Stimulated activated CD8-positive, alpha-beta memory T cell treated with anti-CD3 and anti-CD28 coated beads, Interleukin-15, amount 100 ng/mL, for 24 hours (primary cell): ENCODE data around the gene CTU2.
A peak's percentile ranks its signal among the peaks of the same experiment; 100 is the strongest.

Experiments
- DNase-seq: peaks from one replicate; pipeline ENCODE4 v3.0.0-alpha.2; 2020; ENCODE audit warnings: low read depth

The CTU2 gene

GRCh38 chr16:88743693-88744576 is 37.6 kb downstream of the CTU2 start:
- peak; percentile 62 for DNase-seq

GRCh38 chr16:88744577-88745521 is 38.5 kb downstream of the CTU2 start:
- DNase-seq: no peak

- no peak for DNase-seq
These were observed 40.2 kb downstream of the CTU2 start for GRCh38 chr16:88746506-88746905.

GRCh38 chr16:88747588-88748301 is 41.4 kb downstream of the CTU2 start:
- DNase-seq: no peak

GRCh38 chr16:88748364-88748763 is 42.1 kb downstream of the CTU2 start:
- DNase-seq: no peak

- no peak for DNase-seq
These were observed 43.1 kb downstream of the CTU2 start for GRCh38 chr16:88749358-88749757.

- no peak for DNase-seq
These were observed 44.6 kb downstream of the CTU2 start for GRCh38 chr16:88750854-88751253.

GRCh38 chr16:88752386-88753002 is 46.2 kb downstream of the CTU2 start:
- no peak for DNase-seq

GRCh38 chr16:88753191-88753590 is 46.9 kb downstream of the CTU2 start:
- no peak for DNase-seq

- no peak for DNase-seq
These were observed 47.3 kb downstream of the CTU2 start for GRCh38 chr16:88753602-88754001.

- DNase-seq: no peak
These were observed 48.0 kb downstream of the CTU2 start for GRCh38 chr16:88754109-88754911.

- DNase-seq: no peak
These were observed 48.8 kb downstream of the CTU2 start for GRCh38 chr16:88754912-88755744.

- no peak for DNase-seq
These were observed 49.6 kb downstream of the CTU2 start for GRCh38 chr16:88755745-88756443.

GRCh38 chr16:88758227-88758943 is 52.1 kb downstream of the CTU2 start:
- no peak for DNase-seq

- DNase-seq: no peak
These were observed 52.6 kb downstream of the CTU2 start for GRCh38 chr16:88758944-88759244.

GRCh38 chr16:88759245-88759975 is 53.1 kb downstream of the CTU2 start:
- no peak for DNase-seq

GRCh38 chr16:88759976-88760350 is 53.7 kb downstream of the CTU2 start:
- DNase-seq: no peak

- no peak for DNase-seq
These were observed 54.3 kb downstream of the CTU2 start for GRCh38 chr16:88760424-88761142.
